Measurements from ENCODE around the gene GALNTL6.

GRCh38 chr4:172411149-172411548 is 597.9 kb downstream of the GALNTL6 start:
- TF ChIP-seq SUZ12 (IDR thresholded peaks at IDR 0.05; ENCODE audit: extremely low read depth, insufficient read depth, insufficient read length) (no peak), YY1 (IDR thresholded peaks at IDR 0.05; ENCODE audit: insufficient read depth, insufficient read length) (no peak)
